GM19099 (cell line): ENCODE data around the gene SATB2.

Experiments used
- POLR2A ChIP-seq: IDR thresholded peaks from 3 replicates; pipeline ENCODE4 v1.6.1; 2011; ENCODE audit warnings: low read depth; ENCODE audit not compliant: insufficient read length; ENCODE audit errors: extremely low read depth

SATB2 gene

GRCh38 chr2:199460846-199461710, 3.3 kb upstream of the SATB2 start:
- TF ChIP-seq POLR2A = no peak

- TF ChIP-seq POLR2A = no peak
Measured at GRCh38 chr2:199460101-199460671, 2.4 kb upstream of the SATB2 start.

DNA sequence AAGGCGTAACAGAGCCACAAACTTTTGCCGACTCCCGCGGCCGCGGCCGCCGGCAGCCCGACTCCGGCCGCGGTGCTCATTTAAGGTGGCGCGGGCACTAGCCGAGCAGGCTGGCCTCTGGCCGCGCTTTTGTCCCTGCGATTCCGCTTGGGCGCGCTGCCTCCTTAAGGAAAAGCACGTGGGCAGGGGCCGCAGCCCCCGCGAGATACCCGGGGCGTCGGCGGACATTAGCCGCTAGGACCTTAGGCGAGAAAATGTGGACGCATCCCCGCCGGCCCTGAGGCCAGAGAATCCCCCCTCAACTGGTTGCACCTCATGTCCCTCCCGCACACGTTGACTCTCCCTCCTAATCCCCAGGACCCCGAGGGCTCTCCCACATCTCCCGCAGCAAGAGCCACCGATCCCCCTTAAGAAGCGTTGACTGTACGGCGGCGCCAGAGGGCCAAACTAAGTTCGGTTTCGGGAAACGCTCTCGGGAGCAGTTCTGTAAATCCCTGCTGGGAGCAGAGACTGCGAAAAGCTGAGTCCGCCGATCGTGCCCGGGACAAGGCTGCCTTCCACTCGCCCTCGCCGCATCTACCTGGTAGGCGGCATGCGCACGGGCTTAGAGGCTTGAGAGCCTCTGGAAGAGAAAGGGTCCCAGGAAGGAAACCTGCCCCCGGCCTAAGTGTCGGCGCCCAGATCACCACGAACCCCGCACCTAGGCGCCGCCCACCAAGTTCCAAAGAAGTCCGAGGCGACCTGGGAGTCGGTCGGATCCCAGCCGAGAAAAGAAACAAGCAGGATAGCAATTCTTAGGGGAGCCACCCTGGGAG, 1.8 kb upstream of the SATB2 start:
- TF ChIP-seq POLR2A = no peak

DNA sequence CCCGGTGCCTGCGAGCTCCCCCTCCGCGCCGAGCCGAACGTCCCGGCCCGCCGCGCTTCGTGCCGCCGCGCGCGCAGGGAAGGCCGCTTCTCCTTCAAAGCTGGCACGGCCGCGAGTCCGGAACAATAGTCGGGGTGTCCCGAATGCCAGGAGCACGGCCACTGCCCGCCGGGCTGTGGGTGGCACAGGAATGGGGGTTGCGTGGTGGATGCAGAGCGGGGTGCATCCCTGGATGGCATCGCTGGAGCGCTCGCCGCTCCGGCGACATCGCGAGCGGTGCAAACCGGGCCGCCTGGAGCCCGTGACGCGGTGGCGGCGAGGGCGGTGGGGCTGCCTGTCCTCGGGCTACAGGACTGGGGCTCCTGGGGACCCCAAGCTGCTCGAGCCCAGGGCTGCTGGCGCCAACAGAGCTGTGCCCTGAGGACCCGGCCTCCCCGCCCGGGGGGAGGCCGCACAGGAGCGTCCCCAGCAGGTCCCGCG, 1.1 kb upstream of the SATB2 start:
- no peak for TF ChIP-seq POLR2A

DNA sequence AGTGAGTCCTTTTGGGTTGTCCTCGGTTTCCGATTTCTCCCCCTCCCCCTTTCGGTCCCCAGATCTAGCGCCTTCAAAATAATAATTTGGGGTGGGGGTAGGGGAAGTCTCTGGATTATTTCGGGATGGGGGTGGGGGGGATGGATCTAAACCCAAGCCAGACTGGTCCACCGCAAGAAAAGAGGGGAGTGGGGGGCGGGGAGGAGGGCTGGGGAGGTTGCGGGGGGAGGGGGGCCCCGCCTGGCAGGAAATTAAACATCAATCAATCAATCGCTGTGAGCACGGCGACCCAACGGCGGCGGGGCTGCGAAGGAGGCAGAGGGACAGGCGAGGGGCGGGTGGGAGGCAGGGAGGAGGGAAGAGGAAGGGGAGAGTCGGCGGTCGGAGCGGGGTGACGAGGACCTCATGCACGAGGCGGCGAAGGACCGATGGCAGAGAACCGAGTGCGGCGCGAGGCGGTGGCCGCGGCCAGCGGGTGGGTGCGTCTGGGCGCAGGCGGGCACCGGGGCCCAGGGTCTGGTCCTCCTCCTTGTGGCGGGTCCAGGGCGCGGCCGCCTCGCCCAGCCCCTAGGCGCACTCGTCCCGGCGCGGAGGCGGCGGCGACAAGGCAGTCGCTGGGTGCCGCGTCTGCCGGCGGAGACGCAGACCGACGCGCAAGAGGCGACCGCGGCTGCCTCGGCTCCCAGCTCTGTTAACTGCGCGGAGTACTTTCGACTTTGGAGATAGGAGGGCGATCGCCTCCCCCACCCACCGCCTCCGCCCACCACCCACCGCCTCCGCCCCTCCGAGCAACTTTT, 468 bp upstream of the SATB2 start:
- no peak for TF ChIP-seq POLR2A

DNA sequence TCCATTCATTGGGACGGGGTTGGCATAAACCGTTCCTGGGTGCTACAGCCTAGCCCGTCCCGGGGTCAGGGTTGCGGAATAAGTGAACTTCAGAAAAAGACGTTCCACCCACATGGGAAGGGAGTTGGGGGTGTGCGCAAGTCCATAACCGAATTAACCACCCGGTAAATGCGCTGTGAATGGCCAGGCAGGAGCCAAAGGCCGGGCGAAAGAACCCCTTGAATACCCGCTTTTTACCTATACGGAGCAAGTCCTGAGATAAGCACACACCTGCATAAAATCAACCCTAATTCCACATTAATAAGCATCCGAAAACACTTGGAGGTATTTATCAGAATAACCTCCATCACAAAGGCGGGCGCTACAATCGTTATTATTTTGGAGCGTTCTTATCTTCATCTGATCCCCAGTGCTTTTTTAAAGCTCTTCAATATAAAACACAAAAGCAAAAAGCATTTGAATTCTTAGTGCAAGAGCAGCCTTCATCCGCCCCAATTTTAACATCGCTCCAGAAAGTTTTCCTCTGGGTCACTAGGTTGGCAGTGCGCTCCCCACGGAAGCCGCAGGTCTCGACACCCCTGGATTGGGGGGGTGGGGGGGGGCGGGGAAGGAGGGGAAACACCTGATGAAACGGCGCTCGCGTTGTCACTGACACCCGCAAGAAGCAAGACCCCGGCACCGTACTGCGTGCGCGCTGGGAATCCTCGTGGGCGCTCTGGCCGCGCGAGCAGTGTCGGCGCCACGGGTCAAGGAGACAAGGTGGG, 1.2 kb downstream of the SATB2 start:
- no peak for TF ChIP-seq POLR2A

DNA sequence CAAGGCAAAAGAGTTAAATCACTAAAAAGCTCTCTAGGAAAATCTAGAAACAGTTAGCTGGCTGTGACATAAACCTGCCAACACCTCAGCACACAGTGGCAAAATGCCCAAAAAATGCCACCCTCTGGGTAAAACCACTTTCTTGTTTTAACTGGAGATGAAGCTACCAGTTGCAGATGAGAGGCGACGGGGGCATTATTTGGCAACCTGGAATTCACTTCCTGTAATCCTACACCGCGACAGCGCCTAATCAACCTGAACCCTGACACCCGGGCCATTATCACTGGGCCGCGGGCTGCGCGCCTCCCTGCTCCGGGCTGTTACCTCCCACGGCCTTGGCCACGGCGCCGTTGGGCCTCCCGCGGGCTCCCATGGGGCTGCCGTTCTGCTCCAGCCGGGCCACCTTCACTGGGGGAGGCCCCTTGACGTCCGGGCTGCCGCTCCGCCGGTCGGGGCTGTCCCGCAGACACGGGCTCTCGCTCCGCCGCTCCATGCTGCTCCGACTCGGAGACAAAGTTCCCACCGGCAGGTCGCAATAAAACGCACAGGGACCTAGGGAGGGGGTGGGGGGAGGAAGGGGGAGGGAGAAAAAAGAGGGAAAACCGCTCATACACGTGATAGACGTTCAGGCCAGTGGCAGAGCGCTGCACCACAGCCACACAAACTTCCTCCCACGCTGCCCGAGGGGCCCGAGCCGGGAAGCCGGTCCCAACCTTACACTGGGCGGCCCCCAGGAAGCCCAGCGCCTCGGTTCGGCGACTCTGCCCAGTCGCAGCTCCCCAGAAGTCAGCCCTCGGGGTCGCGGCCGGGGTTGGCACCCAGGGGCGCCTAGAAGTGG, 2.0 kb downstream of the SATB2 start:
- no peak for TF ChIP-seq POLR2A

DNA sequence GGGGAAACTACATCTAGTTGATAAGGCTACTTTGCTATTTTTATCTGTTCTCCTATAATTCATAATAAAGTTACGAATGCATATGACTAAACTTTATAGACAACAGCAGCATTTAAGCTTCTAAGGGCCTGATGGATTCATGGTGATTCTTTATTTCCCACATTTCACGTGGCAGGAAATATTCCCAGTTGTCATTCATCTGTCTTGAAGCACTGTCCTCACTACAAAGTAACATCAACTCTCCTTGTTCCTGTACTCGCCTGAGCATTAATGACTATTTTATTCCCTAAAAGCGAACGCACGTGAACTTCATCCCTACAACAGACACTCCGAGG, 2.6 kb downstream of the SATB2 start:
- no peak for TF ChIP-seq POLR2A

GRCh38 chr2:199452991-199453379, 4.8 kb downstream of the SATB2 start:
- TF ChIP-seq POLR2A = no peak

DNA sequence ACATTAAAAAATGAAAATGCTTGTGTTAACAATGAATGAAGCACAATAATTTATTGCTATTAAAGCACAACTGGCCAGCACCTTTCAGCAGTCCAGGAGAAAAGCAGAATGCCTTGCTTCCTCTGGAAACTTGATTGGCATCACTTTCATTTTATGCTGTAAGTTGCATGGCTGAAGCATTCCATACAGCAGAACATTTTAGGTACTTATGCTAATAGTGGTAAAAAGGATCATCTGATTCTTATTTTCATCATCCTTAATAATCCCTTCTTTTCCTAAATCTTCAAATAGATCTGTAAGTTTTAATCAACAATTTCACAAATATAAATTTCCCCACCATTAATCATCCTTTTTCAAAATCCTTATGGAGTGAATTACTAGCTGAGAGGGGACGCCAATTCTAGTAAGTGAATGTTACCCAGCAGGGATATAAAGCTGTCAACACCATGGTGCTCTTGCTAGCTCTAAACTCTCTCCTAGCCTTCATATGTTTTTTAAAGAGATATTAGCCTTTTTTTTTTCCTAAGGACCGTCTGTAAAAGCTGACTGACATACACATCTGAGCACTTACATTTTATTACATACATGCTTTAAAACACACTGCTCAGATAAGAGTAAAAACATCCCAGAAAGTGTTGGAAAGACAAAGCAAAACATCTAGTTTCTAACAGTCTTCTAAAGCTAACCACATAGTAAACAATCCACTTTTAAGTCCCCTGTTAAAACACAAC, 5.3 kb downstream of the SATB2 start:
- TF ChIP-seq POLR2A = no peak

DNA sequence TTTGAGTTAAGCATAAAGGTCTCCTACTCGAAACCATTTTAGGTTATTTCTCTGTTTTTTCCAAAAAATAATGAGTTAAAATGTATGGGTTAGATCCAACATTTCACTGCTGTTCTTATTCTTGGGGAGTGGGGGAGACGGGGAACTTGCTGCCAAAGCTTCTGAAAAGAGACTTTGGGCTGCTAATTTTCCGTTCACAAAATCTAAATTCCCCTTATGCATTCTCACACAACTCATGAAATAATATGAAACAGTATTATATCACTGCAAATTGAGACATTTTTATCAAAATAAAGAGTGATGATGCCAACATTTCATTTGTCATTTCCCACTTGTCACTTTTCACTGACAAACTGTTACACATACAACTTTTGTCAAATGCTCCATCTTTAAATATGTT, 7.8 kb downstream of the SATB2 start:
- TF ChIP-seq POLR2A = no peak

DNA sequence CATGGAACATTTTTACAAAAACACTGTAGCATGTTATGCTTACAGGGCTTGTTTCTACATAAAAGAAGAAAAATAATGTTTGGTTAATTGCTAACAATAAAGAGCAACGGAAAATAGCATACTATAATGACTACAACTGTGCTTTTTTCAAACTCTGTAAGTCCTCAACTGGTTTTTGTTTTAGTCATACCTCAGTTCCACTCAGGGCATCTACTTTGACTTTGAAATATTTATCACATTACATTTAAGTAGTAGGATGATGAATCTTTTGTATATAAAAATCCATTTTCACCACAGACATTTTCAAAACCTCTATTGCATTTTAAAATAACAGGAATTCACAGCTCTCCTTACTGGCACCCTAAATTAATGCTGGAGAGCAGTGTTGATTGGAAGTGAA, 8.3 kb downstream of the SATB2 start:
- TF ChIP-seq POLR2A = no peak
